HCT116 (cell line): ENCODE measurements around the gene AARS1. TPM values are rescaled to one million over a fixed set of nuclear protein-coding genes. Genes with fewer than 3 reads are reported as not detected.

Experiments used
- ATAC-seq: fragments of 200-7000 bp; cut with Tn5 transposase; 2 replicates; pipeline ENCODE4 v1.9.1; 2020; ENCODE audit warnings: mild to moderate bottlenecking, moderate library complexity
- BruUV-seq: library from RNA; stranded (reverse); fragments of 400-500 nt; replicated peaks from 2 replicates; lab custom pipeline; 2021; lab: Mats Ljungman, UMichigan
- CTCF ChIA-PET: fragments of 300-600 bp; sonication (Branson Sonifier 250); formaldehyde crosslinking; loops from one replicate; lab custom pipeline; 2021; ENCODE audit warnings: antibody characterized with exemption; lab: Charles Lee
- POLR2A ChIA-PET: fragments of 300-600, 350-600 bp; sonication (Branson Sonifier 250); formaldehyde crosslinking; loops from one replicate; lab custom pipeline; 2021; ENCODE audit warnings: antibody characterized with exemption; lab: Charles Lee
- RAD21 ChIA-PET, 2 experiments: fragments of 300-600 bp; sonication (Branson Sonifier 250); formaldehyde crosslinking; loops; one replicate each; lab custom pipeline; 2023; ENCODE audit warnings: low total read pairs in 2 of 2; ENCODE audit not compliant: uncharacterized antibody in 2 of 2, unreplicated experiment in 2 of 2, low non-redundant PET in 1 of 2; lab: Charles Lee
- DNase-seq: peaks from one replicate; pipeline ENCODE4 v3.0.0-alpha.2; 2010; ENCODE audit warnings: low read depth, low spot score
- H2AFZ ChIP-seq: fragments of 200-600 bp; shearing (Covaris generic), sonication (generic); 2 replicates; pipeline ENCODE4 v1.6.1; 2017; ENCODE audit warnings: low read depth, mixed run types, mixed read lengths, antibody characterized with exemption, low read length; ENCODE audit not compliant: poor library complexity, severe bottlenecking
- H3K27ac ChIP-seq: 2 replicates; pipeline ENCODE4 v1.5.1; 2012; ENCODE audit warnings: low read depth, low read length
- H3K27me3 ChIP-seq: fragments of 200-600 bp; sonication (generic); 2 replicates; pipeline ENCODE4 v1.6.1; 2016; ENCODE audit warnings: mixed run types, low read length, mixed read lengths; ENCODE audit not compliant: insufficient read depth
- H3K36me3 ChIP-seq, 2 experiments: fragments of 200-500 bp in 1 of 2; fragments of 200-600 bp in 1 of 2; sonication (Bioruptor generic) in 1 of 2; sonication (generic) in 1 of 2; 2 replicates each; pipeline versions ENCODE4 v1.5.1 to v1.6.1; 2014 to 2016; ENCODE audit warnings: low read length in 2 of 2, inconsistent platforms in 1 of 2, mixed read lengths in 1 of 2, mixed run types in 1 of 2; ENCODE audit not compliant: insufficient read depth in 2 of 2, control insufficient read depth in 1 of 2
- H3K4me1 ChIP-seq, 2 experiments: fragments of 200-600 bp in 1 of 2; sonication (generic) in 1 of 2; 2 replicates each; pipeline versions ENCODE4 v1.5.1 to v1.6.1; 2012 to 2017; ENCODE audit warnings: low read length in 2 of 2, inconsistent platforms in 1 of 2, mild to moderate bottlenecking in 1 of 2, mixed read lengths in 1 of 2, mixed run types in 1 of 2, moderate library complexity in 1 of 2; ENCODE audit not compliant: insufficient read depth in 2 of 2, control insufficient read depth in 1 of 2
- H3K4me2 ChIP-seq: fragments of 200-600 bp; sonication (generic); 2 replicates; pipeline ENCODE4 v1.6.1; 2017; ENCODE audit warnings: mixed run types, low read length, mixed read lengths
- H3K4me3 ChIP-seq, 2 experiments: fragments of 200-600 bp in 1 of 2; sonication (generic) in 1 of 2; replicated peaks in 1 of 2; 2 replicates each; pipeline ENCODE4 v1.5.1; 2011 to 2016; ENCODE audit warnings: low read length in 2 of 2, control low read depth in 1 of 2, low read depth in 1 of 2, mild to moderate bottlenecking in 1 of 2, mixed read lengths in 1 of 2, mixed run types in 1 of 2
- H3K79me2 ChIP-seq: fragments of 200-600 bp; sonication (generic); 2 replicates; pipeline ENCODE4 v1.6.1; 2017; ENCODE audit warnings: mild to moderate bottlenecking, mixed run types, low read length, moderate library complexity, mixed read lengths; ENCODE audit not compliant: insufficient read depth
- H3K9ac ChIP-seq: fragments of 200-600 bp; sonication (generic); 2 replicates; pipeline ENCODE4 v1.6.1; 2016; ENCODE audit warnings: low read length, mixed read lengths
- H3K9me2 ChIP-seq: fragments of 200-600 bp; sonication (generic), shearing (Covaris generic); 2 replicates; pipeline ENCODE4 v1.6.1; 2017; ENCODE audit warnings: mixed run types, mild to moderate bottlenecking, moderate library complexity; ENCODE audit not compliant: insufficient read depth
- H3K9me3 ChIP-seq, 2 experiments: fragments of 200-500 bp in 1 of 2; fragments of 200-600 bp in 1 of 2; sonication (Bioruptor generic) in 1 of 2; sonication (generic) in 1 of 2; 2 replicates each; pipeline ENCODE4 v1.6.1; 2014 to 2017; ENCODE audit warnings: low read length in 2 of 2, mixed read lengths in 2 of 2, inconsistent platforms in 1 of 2, low read depth in 1 of 2, mild to moderate bottlenecking in 1 of 2, mixed run types in 1 of 2, moderate library complexity in 1 of 2; ENCODE audit not compliant: control insufficient read depth in 1 of 2, insufficient read depth in 1 of 2
- H4K20me1 ChIP-seq: fragments of 200-600 bp; sonication (generic), shearing (Covaris generic); 2 replicates; pipeline ENCODE4 v1.6.1; 2017; ENCODE audit warnings: mixed run types, mild to moderate bottlenecking, moderate library complexity; ENCODE audit not compliant: insufficient read depth
- CBX3 ChIP-seq: IDR thresholded peaks from 2 replicates; pipeline ENCODE4 v1.6.1; 2012; ENCODE audit warnings: low read depth
- CTCF ChIP-seq, 3 experiments: fragments of 200-600 bp in 1 of 3; sonication (generic) in 1 of 3; IDR thresholded peaks in 2 of 3; conservative IDR thresholded peaks in 1 of 3; 2 replicates each; pipeline ENCODE4 v1.5.1; 2012 to 2017; ENCODE audit warnings: low read depth in 2 of 3, low read length in 2 of 3, antibody characterized with exemption in 1 of 3, borderline replicate concordance in 1 of 3, control low read depth in 1 of 3, mild to moderate bottlenecking in 1 of 3, mixed read lengths in 1 of 3, mixed run types in 1 of 3, moderate library complexity in 1 of 3; ENCODE audit not compliant: insufficient read depth in 1 of 3
- EGR1 ChIP-seq: IDR thresholded peaks from 2 replicates; pipeline ENCODE4 v1.6.1; 2012; ENCODE audit warnings: low read depth
- EZH2 ChIP-seq: fragments of 200-600 bp; sonication (generic); IDR thresholded peaks from 2 replicates; pipeline ENCODE4 v1.6.1; 2017; ENCODE audit warnings: antibody characterized with exemption, mixed run types
- JUND ChIP-seq: IDR thresholded peaks from 2 replicates; pipeline ENCODE4 v1.6.1; 2012
- MAX ChIP-seq: IDR thresholded peaks from 2 replicates; pipeline ENCODE4 v1.6.1; 2012
- POLR2A ChIP-seq: IDR thresholded peaks from 2 replicates; pipeline ENCODE4 v1.7.0; 2011; ENCODE audit warnings: borderline replicate concordance; ENCODE audit not compliant: insufficient read depth, insufficient read length; ENCODE audit errors: extremely low read depth
- RAD21 ChIP-seq: IDR thresholded peaks from 2 replicates; pipeline ENCODE4 v1.6.1; 2012; ENCODE audit warnings: low read depth, mild to moderate bottlenecking
- SIN3A ChIP-seq: IDR thresholded peaks from 2 replicates; pipeline ENCODE4 v1.6.1; 2012; ENCODE audit warnings: low read depth
- SP1 ChIP-seq: IDR thresholded peaks from 2 replicates; pipeline ENCODE4 v1.6.1; 2012; ENCODE audit warnings: low read depth
- TCF7L2 ChIP-seq: IDR thresholded peaks from 2 replicates; pipeline ENCODE4 v1.7.0; 2011; ENCODE audit warnings: borderline replicate concordance, inconsistent platforms; ENCODE audit not compliant: insufficient read depth, insufficient read length; ENCODE audit errors: extremely low read depth
- YY1 ChIP-seq: IDR thresholded peaks from 2 replicates; pipeline ENCODE4 v1.6.1; 2011; ENCODE audit warnings: low read length, low read depth, moderate library complexity, mild to moderate bottlenecking; ENCODE audit not compliant: insufficient replicate concordance; ENCODE audit errors: extremely low read depth
- ZNF274 ChIP-seq: fragments of 200-500 bp; sonication (Bioruptor generic); IDR thresholded peaks from 2 replicates; pipeline ENCODE4 v1.6.1; 2014; ENCODE audit warnings: mild to moderate bottlenecking, low read depth, low read length, inconsistent platforms
- intact Hi-C: fragments of 100-400 bp; cut with micrococcal nuclease; formaldehyde crosslinking; loops from 2 replicates; pipeline ENCODE4 v1.10.0; 2022
- total RNA-seq: library from RNA; stranded (reverse); gene quantifications from one replicate; pipeline ENCODE4 v1.2.1, GENCODE V29; 2021; ENCODE audit not compliant: unreplicated experiment

The AARS1 gene
- total RNA-seq, 1 experiment from 2014 or later, result 215 TPM

DNA sequence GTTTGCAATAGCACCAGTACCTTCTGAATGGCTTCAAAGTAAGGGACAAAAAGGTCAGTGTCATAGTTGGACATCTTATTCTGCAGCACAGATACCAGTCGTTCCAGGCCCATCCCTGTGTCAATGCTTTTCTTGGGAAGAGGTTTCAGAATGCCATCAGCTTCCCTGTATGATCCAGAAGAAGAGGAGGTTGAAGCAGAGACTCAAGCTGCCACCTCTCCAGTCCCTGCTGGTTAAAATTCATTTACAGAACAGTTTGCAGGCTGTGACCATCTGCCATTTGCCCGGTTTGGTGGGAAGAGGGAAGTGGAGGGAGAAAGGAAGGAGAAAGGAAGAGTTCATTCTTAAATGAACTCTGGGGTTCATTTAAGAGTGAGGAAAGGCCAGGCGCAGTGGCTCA lies 19.1 kb downstream of the AARS1 start:
- Histone ChIP-seq H3K79me2 (peaks cover 15% of the 10 kb centered on the region), H3K9me3 (no peaks in the 10 kb centered on the region), H3K9me2 (no peaks in the 10 kb centered on the region), H4K20me1 (no peaks in the 10 kb centered on the region), H3K4me1 (no peaks in the 10 kb centered on the region), H3K27me3 (no peaks in the 10 kb centered on the region), H3K9ac (no peak overlapping the region), H3K4me3 (no peak overlapping the region), H3K27ac (no peak overlapping the region), H3K4me2 (no peak overlapping the region), H3K36me3 (peaks cover 43 to 55% of the 10 kb centered on the region in 2 experiments), H2AFZ (no peak overlapping the region)
- ChIA-PET CTCF (interaction anchor here (1.5 kb wide), 1 partner anchor 18 kb away, joined by 5 read pairs; the partner anchor contains the start of gene EXOSC6), POLR2A (no interaction called here), RAD21 (no interaction called here)
- intact Hi-C loops, result no loop called here
- DNase-seq, result no peak
- ATAC-seq, result no peak
- BruUV-seq, result no TSS peak
- TF ChIP-seq SIN3A (no peak), CBX3 (no peak), MAX (no peak), RAD21 (no peak), SP1 (no peak), YY1 (no peak), EZH2 (no peak), POLR2A (no peak), CTCF (IDR thresholded peaks at IDR 0.05 in 2 of 3, conservative IDR thresholded peaks at IDR 0.05 in 1 of 3; ENCODE audit: borderline replicate concordance in 1 of 3, insufficient read depth in 1 of 3, low read depth in 2 of 3, low read length in 2 of 3) (no peak), EGR1 (no peak), JUND (no peak), ZNF274 (no peak), TCF7L2 (no peak)
